Activated gamma-delta T cell (primary cell): ENCODE results near the gene IRAG1.

Experiments
- DNase-seq: peaks from one replicate; lab custom pipeline; 2025; lab: John Stamatoyannopoulos, UW
- total RNA-seq, 2 donors: gene quantifications; one replicate each; lab custom pipeline; 2026; lab: John Stamatoyannopoulos, UW

The IRAG1 gene, protein sequence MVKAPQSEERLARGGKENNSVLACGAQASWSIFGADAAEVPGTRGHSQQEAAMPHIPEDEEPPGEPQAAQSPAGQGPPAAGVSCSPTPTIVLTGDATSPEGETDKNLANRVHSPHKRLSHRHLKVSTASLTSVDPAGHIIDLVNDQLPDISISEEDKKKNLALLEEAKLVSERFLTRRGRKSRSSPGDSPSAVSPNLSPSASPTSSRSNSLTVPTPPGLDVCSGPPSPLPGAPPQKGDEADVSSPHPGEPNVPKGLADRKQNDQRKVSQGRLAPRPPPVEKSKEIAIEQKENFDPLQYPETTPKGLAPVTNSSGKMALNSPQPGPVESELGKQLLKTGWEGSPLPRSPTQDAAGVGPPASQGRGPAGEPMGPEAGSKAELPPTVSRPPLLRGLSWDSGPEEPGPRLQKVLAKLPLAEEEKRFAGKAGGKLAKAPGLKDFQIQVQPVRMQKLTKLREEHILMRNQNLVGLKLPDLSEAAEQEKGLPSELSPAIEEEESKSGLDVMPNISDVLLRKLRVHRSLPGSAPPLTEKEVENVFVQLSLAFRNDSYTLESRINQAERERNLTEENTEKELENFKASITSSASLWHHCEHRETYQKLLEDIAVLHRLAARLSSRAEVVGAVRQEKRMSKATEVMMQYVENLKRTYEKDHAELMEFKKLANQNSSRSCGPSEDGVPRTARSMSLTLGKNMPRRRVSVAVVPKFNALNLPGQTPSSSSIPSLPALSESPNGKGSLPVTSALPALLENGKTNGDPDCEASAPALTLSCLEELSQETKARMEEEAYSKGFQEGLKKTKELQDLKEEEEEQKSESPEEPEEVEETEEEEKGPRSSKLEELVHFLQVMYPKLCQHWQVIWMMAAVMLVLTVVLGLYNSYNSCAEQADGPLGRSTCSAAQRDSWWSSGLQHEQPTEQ
- 0 to 0.13 reads per million in 2 donors for total RNA-seq

DNA sequence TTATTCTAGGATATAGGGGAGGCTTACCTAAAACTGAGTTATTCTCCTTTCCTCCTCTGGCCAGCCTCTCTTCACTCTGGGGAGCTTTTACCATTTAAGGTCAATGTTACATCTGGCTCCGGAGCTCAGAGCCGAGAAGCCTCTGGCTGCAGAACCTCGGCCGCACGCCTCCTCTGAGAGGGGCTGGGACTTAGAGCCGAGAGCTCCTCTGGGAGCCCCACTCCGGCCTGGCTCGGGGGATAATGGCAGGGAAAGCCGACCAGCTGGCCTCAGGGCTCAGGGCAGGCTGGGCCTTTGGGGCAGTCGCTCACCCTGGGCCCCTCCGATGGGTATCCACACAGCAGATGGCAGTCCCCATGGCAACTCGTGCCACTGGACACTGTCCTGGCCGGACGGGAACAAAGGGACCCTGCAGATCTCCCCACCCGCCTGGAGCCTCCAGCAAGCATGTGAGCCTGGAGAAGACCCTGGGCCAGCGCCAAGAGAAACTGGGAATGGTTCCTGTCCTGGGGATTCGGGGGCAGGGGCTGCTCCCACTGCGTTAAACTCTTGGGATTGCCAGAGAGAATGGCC lies at the start of gene IRAG1:
Gene IRAG1, minus strand, starts transcription at position 247 of the 573 bp plus-strand sequence. Its CDS starts 153 bp downstream, at position 94.
- no peak for DNase-seq

DNA sequence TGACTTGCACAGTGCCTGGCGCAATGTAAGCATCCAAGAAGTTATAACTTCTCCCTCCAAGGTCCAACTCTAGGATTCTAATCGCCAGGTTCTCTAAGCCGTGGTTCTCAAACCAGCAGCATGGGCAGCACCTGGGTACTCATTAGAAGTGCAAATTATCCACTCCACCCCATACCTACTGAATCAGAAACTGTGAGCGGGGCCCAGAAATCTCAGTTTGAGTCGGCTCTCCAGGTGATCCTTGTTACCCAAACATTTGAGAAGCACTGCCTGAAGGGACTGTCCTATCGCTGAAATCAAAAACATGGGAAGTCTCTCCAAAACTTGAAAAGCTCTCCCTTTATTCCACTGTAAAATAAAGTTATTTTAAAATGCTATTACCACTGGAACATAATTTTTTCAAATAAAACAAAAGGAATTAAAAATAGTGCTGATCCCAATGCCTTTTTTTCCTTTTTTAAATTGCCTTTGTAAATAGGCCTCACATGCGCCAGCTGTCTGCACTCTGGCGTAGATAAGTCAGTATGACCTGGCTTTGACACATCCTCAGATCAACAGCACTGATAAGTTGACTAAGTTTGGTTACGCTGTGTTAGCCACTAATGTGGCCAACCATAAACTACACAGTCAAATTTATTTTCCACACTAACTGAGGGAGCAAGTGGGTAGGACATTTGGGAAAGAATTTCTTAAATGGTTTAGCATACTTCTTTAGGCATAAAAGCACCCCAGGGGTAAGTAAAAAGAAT lies 49.1 kb upstream of the IRAG1 start:
- no peak for DNase-seq

DNA sequence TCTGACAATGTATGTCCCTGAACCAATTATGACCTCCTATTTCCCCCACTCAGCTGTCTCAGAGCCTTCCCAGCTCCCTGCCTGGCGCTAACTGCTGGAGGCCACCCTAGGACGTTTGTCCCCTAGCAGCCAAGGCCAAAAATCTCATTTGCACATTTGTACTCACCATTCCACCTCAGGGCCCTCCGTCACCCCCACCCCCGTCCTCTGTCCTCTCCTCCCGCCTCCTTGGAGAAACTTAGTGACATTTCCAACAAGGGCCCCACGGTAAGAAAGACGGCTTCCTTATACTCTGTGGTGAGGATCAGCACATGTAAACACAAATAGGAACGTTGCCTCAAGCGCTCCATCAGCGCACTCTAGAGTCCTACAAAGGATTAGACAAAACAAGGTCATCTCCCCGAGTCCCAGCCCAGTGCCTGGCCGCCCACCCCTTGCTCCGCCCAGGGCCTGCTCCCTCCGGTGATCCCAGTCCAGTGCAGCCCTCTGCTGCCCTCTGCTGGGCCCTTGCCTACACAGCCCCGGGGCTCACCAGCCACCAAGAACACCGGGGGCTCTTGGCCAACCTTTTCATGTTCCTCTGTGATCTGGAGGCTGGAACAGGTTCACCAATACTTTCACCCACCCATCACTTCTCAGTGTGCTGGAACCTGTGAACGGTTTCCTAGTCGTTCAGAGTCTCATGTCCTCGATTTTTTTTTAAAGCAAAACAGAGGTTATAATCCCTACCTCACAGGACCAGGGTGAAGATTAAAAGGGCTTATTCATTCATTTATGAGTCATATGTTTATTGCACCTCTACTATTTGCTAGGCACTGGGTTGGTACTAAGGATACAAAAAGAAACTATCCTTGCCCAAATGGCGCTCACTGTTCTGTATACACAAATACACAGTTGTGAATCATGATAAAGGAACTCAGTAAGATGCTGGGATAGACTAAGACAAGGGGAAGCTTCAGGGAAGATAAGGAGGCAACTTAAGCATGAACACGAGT lies 42.2 kb upstream of the IRAG1 start:
- DNase-seq, result peak; percentile 61

DNA sequence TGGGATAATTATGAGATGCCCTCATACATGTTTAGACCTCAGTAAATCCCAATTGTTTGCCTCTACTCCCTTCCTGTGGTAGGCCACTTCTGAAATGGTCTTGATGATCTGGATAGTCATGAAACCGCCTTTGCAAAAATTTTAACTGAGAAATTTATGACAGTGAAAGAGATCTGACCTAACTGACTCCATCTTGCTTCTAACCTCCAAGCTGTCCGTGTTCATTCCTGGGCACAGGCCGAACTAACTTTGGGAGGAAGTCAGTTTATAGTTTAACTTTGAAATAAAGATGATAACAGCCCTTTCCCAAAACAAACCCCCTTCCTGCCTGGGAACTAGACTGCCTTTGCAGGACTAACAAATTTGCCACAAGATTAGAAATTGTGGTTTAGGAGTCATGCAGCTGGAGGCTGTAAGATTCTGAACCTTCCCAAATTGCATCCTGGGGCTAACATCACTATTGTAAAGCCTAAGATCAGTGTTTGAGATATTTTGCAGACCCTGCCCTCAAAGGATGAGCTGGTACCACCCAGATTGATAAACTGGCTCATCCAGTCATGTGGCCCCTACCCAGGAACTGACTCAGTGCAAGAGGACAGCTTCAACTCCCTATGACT lies 37.6 kb upstream of the IRAG1 start:
- no peak for DNase-seq

DNA sequence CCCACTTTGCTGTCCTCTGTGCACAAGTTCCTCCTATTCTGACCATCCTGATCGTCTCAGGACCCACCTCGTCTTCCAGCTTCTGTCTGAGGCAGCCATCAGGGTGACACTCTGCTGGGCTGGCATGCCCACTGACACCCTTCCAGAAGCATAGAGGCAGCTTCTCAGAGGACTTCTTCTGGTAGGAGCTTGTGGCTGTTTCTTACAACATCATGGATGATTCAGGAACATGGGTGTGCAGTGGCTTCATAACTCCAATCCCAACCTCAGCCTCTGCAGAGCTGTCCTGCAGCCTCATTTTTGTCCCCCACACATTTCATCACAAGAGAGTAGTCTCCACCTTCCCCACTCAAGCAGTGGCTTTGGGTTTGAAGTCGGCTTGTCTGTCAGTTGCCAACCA lies 36.6 kb upstream of the IRAG1 start:
- no peak for DNase-seq

DNA sequence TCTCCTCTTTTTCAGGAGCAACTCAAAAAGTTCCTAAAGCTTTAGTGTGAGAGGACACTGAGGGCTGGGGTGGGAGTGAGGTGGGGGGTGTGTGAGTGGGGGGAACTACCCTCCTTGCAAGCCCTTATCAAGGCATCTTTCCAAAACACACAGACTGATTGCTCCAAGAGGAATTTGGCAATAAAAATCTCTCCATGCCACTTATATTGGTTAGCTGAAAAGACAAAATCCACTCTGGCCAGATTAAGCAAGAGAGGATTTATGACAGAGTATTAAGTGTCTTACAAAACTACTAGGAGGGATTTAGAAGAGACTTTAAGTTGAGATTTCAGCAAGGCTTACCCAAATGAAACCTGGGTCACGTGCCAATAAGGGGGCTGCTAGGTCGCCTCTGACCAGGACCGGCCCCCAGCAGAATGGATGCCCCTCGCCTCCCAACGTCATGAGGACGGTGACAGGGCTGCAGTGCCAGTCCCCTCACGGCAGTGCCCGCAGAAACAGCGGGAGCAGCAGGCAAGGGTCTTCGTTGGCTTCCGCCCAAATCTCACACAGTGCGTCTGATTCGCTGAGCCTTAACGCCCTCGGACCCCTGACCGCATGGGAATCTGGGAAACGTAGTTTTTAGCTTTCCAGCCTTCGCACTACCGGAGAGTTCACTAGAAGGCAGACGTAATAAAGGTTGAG lies 35.4 kb upstream of the IRAG1 start:
- no peak for DNase-seq

DNA sequence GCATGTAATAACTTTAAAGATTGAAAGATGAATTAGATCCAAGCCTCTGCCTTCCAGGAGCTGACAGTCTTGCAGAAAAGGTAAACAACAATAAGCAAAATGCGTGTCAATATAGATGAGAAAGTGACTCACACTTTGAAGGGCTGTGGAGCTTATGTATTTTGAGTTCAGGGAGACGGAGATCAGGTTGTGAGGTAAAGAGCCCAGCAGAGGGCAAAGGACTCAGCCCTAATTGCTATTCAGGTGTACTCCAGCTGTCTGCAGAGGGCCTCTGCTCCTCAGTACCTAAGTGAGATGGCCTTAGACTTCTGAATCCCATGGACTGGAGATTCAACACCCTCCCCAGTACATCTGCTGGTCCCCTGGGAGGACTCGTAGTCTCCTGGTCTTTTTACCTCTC lies 34.6 kb upstream of the IRAG1 start:
- no peak for DNase-seq

DNA sequence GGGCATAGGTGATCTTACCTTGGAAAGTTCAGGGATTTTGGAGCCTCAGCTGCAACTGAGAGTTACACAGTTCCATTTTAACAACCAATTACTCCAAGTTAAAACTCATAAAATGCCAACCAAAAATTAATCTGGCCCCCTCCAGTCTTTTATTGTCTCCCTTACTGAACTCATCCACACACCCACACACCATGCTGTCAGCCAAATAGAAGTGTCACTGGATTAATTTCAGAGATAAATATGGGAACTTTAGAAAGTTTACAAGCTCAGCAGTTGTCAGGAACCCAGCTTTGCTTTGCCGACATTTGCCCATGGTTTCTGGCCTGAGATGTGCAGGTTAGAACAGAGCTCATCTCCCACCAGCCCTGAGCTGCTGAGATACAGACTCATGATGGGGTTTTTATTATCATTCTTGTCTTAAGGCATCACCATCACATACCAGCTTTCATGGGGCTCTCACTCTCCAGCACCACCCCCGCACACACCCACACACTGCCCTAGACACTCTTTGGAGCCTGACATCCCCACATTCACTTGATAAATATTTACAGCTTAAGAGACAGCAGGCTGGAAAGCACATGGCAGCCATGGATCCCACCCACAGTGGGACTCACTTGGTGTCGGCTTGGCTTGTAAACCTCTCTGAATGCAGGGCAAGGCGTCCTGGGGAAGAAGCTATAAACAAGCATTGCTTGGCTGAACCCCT lies 33.7 kb upstream of the IRAG1 start:
- DNase-seq, result no peak

DNA sequence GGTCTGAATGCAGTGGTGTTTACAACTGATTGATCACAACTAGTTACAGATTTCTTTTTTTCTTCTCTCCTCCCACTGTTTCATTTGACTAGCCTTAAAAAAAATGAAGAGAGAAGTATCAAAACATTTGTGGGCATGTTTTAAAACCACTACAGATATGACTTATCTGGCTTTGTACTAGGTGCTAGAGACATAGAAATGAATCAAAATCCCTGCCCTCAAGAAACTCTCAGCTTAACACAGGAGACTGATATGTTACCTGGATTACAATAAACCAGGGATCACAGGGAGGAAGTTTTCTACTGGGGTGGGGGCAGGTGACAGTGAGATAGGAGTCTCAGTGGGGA lies 32.3 kb upstream of the IRAG1 start:
- no peak for DNase-seq

DNA sequence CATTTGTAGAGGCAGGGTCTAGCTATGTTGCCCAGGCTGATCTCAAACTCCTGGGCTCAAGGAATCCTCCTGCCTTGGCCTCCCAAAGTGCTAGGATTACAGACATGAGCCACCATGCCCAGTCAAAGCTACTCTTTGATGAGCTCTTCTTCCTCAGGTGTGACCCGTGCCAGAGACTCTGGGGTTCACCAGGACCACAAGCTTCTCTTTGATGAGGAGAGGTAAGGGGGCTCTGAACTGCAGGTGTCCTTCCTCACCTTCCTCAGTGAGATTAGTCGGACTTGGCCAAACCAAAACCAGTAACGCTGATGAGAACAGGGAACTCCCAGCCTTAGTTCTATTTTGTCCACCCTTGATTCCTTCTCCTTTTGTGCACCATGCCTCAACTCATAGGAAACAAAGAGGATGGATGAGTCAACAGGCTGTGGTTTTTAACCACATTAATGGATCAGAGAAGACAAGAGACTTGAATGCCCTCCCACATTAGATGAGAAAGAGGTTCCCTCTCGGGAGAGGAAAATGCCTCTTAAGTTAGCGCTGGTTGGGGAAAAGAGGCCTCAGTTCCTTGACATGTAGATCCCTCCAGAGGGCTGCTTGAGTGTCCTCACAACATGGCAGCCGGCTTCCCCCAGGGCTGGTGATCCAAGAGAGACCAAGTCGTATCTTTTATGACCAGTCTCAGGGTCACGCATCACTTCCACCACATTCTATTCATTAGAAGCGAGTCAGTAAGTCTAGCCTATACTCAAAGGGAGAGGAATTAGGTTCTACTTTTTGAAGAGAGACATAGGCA lies 31.8 kb upstream of the IRAG1 start:
- no peak for DNase-seq

DNA sequence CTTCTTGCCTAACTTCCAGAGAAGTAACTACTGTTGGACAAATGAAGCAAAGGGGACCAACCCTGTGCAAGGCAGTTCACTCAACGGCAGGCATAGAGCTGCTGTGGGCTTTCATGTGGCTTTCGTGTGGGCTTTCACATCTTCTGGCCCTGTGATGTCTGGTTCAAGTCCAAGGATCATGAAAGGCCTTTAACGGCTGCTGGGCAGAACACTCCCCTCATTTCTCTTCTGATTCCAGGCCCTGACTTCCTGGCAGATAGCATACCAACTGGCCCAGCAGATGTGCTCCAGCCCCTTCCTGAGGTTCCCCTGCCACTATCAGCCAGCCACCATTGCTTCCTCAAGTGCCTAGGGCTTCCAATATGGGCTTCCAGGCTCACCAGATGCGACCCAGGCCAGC lies 28.8 kb upstream of the IRAG1 start:
- DNase-seq, result no peak

DNA sequence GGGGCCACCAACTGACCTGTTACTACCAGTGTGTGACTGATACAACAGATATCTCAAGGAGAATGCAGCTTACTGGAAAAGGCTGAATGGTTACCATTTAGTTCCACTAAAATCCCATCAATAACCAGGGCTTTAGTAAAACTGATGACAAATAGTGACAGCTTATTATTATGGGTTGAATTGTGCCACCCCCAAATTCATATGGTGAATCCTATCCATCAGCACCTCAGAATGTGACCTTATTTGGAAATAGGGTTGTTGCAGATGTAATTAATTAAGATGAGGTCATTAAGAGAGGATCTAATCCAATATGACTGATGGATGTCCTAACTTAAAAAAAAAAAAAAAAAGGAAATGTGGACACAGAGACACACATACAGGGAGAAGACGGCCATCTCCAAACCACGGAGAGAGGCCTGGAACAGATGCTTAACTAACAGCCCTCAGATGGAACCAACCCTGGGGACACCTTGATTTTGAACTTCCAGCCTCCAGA lies 27.4 kb upstream of the IRAG1 start:
- DNase-seq, result no peak

DNA sequence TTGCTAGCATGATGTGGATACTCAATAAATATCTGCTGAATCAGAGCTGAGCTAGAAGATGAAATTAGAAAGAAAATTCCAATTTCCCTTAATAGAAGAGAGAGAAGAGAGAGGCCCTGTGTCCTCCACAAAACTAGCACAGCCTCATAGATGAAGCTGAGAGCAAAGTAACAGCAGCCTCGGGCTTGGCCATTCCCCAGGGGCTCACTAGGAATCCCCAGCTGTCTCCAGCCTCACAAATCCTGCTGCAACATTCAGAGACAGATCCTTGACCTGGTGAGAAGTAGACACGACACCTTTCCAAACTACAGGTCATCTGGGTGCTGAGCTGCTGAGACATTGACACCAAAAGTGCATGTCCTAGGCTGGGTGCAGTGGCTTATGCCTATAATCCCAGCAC lies 26.1 kb upstream of the IRAG1 start:
- DNase-seq, result no peak

DNA sequence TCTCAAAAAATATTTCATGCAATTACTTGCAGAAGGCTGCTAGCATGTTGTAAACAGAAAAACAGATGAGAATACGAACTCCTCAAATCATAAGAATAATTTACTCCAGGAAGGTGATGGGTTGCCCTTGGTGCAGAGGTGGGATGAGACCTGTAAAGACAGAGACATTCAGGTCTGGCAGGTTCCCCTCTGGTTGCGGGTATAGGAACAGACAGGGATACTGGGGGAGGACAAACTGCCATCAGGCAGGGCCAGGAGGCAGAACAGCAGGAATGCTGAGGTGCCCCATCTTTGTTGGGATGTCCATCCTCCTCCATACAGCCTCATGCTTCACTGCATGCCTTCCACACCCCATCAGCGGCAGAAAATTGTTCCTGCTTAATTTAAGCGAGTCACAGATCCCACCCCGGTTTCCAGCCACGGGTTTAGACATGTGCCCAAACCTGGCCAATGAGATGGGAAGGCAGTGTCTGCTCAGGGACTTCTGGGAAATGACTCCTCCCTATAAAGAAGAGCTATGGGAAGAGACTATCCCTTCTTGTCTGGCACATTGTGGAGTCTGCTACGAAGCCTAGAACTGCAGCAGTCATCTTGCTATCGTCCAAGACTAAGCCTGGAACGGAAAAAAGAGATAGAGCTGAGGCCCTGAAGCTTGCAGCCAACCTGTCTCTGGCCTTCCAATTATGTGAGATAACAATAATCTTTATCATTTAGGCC lies 23.1 kb upstream of the IRAG1 start:
- no peak for DNase-seq

DNA sequence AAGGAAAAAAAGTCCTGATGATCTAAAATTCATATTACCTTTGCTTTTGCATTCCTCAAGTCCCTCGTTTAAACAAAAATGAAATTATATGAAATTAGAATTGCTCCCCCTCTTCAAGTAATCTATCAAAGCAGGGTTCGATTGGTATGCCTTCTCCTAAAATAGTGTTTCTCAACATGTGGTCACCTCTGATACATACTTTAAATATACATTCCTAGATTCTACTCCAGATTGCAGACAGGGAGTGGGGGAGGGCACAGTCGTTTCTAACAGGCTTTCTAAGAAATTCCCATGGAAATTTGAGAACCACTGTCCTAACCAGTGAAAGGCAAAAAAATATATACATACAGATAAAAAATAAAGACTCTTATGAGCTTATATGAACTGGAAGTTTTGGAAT lies 22.6 kb upstream of the IRAG1 start:
- DNase-seq, result no peak

DNA sequence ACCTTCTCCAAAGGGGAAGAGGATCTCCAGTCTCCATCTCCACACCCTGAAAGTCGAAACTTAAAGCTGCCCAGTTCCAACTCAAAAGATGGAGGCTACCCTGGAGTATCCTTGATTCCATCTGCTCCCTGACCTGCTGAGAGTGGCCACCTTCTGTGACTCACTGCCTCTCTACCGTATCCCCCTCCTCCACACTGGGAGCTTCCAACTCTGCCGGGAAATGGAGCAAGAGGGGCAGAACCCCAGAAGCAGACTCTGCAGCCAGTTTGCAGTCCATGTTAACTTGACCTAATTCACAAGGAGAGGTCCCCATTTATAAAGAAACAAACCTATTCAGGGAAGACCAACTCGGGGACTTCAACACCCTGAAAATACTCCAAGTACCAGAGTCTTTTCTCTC lies 22.0 kb upstream of the IRAG1 start:
- no peak for DNase-seq
